ENCODE measurements around the gene INKA2.

The INKA2 gene

GRCh38 chr1:111733183-111733991 is 5.8 kb downstream of the INKA2 start:
- DNase-seq (ENCODE audit: low read depth in 2 of 2), result no peak

GRCh38 chr1:111732718-111733117 is 6.5 kb downstream of the INKA2 start:
- no peak for DNase-seq (ENCODE audit: low read depth in 2 of 2)

GRCh38 chr1:111731956-111732355 is 7.2 kb downstream of the INKA2 start:
- DNase-seq (ENCODE audit: low read depth in 2 of 2), result no peak

GRCh38 chr1:111730706-111731105 is 8.5 kb downstream of the INKA2 start:
- DNase-seq (ENCODE audit: low read depth in 2 of 2), result no peak

GRCh38 chr1:111729946-111730681 is 9.1 kb downstream of the INKA2 start:
- DNase-seq (ENCODE audit: low read depth in 2 of 2), result no peak

GRCh38 chr1:111729271-111729921 is 9.8 kb downstream of the INKA2 start:
- DNase-seq (ENCODE audit: low read depth in 2 of 2), result no peak

GRCh38 chr1:111727056-111727455 is 12.1 kb downstream of the INKA2 start:
- no peak for DNase-seq (ENCODE audit: low read depth in 2 of 2)

- no peak for DNase-seq (ENCODE audit: low read depth in 2 of 2)
These were observed 14.0 kb downstream of the INKA2 start for GRCh38 chr1:111725192-111725591.

- no peak for DNase-seq (ENCODE audit: low read depth in 2 of 2)
These were observed 15.3 kb downstream of the INKA2 start for GRCh38 chr1:111723871-111724270.

GRCh38 chr1:111723091-111723806 is 15.9 kb downstream of the INKA2 start:
- DNase-seq (ENCODE audit: low read depth in 2 of 2), result no peak

- no peak for DNase-seq (ENCODE audit: low read depth in 2 of 2)
These were observed 18.0 kb downstream of the INKA2 start for GRCh38 chr1:111720977-111721786.

- no peak for DNase-seq (ENCODE audit: low read depth in 2 of 2)
These were observed 18.8 kb downstream of the INKA2 start for GRCh38 chr1:111720274-111720976.

GRCh38 chr1:111719674-111720132 is 19.5 kb downstream of the INKA2 start:
- no peak for DNase-seq (ENCODE audit: low read depth in 2 of 2)

GRCh38 chr1:111719135-111719534 is 20.1 kb downstream of the INKA2 start:
- no peak for DNase-seq (ENCODE audit: low read depth in 2 of 2)

GRCh38 chr1:111717450-111717849 is 21.7 kb downstream of the INKA2 start:
- DNase-seq (ENCODE audit: low read depth in 2 of 2), result no peak

GRCh38 chr1:111716333-111716732 is 22.9 kb downstream of the INKA2 start:
- DNase-seq (ENCODE audit: low read depth in 2 of 2), result no peak

GRCh38 chr1:111709986-111710385 is 29.2 kb downstream of the INKA2 start:
- no peak for DNase-seq (ENCODE audit: low read depth in 2 of 2)

- no peak for DNase-seq (ENCODE audit: low read depth in 2 of 2)
These were observed 31.3 kb downstream of the INKA2 start for GRCh38 chr1:111707906-111708305.

GRCh38 chr1:111706921-111707320 is 32.3 kb downstream of the INKA2 start:
- no peak for DNase-seq (ENCODE audit: low read depth in 2 of 2)

GRCh38 chr1:111705841-111706240 is 33.4 kb downstream of the INKA2 start:
- DNase-seq (ENCODE audit: low read depth in 2 of 2), result no peak
